ENCODE data around the gene ANHX.

DNA sequence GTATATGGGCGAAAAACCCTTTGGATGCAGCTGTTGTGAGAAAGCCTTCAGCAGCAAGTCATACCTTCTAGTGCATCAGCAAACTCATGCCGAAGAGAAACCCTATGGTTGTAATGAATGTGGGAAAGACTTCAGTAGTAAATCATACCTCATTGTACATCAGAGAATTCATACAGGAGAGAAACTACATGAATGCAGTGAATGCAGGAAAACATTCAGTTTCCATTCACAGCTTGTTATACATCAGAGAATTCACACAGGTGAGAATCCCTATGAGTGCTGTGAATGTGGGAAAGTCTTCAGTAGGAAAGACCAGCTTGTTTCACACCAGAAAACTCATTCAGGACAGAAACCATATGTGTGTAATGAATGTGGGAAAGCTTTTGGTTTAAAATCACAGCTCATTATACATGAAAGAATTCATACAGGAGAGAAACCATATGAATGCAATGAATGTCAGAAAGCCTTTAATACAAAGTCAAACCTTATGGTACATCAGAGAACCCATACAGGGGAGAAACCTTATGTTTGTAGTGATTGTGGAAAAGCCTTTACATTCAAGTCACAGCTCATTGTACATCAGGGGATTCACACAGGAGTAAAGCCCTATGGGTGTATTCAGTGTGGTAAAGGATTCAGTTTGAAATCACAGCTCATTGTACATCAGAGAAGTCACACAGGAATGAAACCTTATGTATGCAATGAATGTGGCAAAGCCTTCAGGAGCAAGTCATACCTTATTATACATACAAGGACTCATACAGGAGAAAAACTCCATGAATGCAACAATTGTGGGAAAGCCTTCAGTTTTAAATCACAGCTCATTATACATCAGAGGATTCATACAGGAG, 33.0 kb downstream of the ANHX start:
- TF ChIP-seq GABPA (IDR thresholded peaks at IDR 0.05 in 1 of 2, conservative IDR thresholded peaks at IDR 0.05 in 1 of 2): no peak
- no peak for TF ChIP-seq TAF1 (conservative IDR thresholded peaks at IDR 0.05)
- no peak for TF ChIP-seq FOXA1 (IDR thresholded peaks at IDR 0.05)
- TF ChIP-seq, protein P1, sequence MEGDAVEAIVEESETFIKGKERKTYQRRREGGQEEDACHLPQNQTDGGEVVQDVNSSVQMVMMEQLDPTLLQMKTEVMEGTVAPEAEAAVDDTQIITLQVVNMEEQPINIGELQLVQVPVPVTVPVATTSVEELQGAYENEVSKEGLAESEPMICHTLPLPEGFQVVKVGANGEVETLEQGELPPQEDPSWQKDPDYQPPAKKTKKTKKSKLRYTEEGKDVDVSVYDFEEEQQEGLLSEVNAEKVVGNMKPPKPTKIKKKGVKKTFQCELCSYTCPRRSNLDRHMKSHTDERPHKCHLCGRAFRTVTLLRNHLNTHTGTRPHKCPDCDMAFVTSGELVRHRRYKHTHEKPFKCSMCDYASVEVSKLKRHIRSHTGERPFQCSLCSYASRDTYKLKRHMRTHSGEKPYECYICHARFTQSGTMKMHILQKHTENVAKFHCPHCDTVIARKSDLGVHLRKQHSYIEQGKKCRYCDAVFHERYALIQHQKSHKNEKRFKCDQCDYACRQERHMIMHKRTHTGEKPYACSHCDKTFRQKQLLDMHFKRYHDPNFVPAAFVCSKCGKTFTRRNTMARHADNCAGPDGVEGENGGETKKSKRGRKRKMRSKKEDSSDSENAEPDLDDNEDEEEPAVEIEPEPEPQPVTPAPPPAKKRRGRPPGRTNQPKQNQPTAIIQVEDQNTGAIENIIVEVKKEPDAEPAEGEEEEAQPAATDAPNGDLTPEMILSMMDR (IDR thresholded peaks at IDR 0.05; ENCODE audit: low read depth, low read length, missing input control): no peak
- no peak for TF ChIP-seq EGR1 (IDR thresholded peaks at IDR 0.05; ENCODE audit: low read depth in 2 of 2)
- no peak for TF ChIP-seq RAD21 (IDR thresholded peaks at IDR 0.05)
- TF ChIP-seq YY1 (IDR thresholded peaks at IDR 0.05): no peak
- no peak for TF ChIP-seq JUND (IDR thresholded peaks at IDR 0.05)
- TF ChIP-seq SP1 (IDR thresholded peaks at IDR 0.05): no peak
- no peak for TF ChIP-seq REST (IDR thresholded peaks at IDR 0.05)
- TF ChIP-seq, protein P2, sequence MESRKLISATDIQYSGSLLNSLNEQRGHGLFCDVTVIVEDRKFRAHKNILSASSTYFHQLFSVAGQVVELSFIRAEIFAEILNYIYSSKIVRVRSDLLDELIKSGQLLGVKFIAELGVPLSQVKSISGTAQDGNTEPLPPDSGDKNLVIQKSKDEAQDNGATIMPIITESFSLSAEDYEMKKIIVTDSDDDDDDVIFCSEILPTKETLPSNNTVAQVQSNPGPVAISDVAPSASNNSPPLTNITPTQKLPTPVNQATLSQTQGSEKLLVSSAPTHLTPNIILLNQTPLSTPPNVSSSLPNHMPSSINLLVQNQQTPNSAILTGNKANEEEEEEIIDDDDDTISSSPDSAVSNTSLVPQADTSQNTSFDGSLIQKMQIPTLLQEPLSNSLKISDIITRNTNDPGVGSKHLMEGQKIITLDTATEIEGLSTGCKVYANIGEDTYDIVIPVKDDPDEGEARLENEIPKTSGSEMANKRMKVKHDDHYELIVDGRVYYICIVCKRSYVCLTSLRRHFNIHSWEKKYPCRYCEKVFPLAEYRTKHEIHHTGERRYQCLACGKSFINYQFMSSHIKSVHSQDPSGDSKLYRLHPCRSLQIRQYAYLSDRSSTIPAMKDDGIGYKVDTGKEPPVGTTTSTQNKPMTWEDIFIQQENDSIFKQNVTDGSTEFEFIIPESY (IDR thresholded peaks at IDR 0.05): no peak
- TF ChIP-seq, protein P3, sequence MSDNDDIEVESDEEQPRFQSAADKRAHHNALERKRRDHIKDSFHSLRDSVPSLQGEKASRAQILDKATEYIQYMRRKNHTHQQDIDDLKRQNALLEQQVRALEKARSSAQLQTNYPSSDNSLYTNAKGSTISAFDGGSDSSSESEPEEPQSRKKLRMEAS (IDR thresholded peaks at IDR 0.05): no peak

Data from liver (tissue), 3 donors.